HG02943 (cell line): Measurements from ENCODE around the gene SGTA.

Experiments
- ATAC-seq: cut with Tn5 transposase; IDR thresholded peaks from one replicate; pipeline ENCODE4 v1.9.1; 2021; ENCODE audit warnings: mild to moderate bottlenecking, low read depth, moderate library complexity; ENCODE audit not compliant: unreplicated experiment

Gene SGTA

DNA sequence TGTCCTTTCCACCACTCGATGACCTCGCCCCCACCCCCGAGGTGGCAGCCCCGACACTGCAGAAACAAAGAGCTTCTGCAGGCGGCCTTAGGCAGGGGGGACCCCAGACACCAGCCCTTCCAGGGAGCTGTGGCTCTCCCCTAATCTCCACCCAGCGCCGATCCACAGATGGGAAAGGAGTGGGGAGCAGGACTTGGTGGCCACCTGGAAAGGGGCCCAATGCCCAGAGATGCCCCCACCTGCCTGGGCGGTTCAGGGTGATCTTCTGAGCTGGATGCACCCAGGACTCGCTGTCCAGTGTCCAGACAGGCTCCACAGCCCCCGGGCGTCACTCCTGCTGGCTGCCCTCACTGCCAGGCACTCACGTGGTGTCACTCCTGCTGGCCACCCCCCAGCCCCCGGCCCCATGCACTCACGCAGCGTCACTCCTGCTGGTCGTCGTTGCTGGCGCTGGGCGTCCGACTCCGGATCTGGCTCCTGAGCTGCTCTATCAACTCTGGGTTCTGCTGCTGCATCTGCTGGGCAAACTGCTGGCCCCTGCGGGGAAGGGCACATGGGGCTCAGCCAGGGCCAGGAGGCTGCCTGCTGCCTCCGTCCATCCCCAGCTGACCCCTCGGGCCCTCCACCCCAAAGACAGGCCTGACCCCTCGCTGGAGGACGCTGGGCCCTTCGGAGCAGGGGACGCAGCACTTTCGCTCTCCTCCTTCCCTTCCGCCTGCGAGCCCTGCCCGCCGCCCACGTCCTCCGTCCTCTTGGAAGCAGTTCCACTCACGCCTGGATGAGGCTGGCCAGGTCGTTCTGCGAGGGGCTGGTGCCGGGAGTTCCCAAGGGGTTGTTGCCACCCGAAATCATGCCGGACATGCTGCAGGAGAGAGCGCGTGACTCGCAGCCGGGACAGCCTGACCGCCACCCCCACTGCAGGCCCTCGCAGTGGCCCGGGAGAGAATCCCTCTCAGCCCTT lies 25.9 kb downstream of the SGTA start:
- no peak for ATAC-seq

DNA sequence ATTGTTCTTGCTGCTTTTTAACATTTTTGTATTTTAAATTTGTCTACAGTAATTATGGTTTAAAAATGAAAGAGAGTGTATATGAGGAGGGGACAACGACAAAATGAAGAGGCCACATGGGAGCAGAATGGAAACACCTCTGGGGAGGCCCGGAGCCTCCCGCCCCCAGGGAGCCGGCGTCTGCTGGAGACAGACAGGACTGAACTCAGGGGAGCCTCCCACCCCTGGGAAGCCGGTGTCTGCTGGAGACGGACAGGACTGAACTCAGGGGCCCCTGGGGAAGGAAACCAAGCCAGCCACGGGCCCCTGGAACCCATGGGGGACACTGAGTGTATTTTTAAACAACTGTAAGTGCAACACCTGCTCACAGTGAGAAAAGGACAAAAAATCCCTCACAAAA lies 26.6 kb downstream of the SGTA start:
- ATAC-seq = no peak

DNA sequence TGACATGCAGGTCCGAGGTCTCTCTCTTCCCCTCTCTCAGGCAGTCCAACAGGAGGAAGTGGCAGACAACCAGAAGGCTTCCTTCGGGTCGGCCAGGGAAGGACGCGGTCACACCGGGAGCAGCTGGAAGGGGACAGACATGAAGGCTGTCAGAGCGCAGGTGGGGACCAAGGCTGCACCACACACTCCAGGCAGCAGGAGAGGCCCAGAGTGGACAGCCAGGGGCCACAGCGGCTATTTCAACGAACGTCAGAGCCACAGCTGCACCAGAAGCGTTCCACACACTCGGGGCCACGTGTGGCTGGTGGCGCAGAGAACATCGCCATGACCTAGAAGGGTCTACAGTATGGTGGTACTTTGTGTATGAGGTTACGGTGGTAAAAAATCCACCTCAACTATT lies 27.3 kb downstream of the SGTA start:
- ATAC-seq = no peak

DNA sequence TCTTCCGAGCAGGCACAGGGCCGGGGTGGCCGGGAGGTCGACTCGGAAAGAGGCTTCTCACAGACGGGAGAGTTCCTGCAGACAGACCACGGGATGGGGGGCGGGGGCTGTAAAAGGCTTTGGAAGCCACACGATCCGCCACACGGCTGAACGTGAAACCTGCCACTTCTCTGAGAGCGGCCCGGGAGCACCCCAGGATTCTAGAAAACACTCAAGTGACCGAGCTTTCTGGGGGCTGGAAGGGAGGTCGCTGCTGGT lies 27.7 kb downstream of the SGTA start:
- ATAC-seq = no peak

DNA sequence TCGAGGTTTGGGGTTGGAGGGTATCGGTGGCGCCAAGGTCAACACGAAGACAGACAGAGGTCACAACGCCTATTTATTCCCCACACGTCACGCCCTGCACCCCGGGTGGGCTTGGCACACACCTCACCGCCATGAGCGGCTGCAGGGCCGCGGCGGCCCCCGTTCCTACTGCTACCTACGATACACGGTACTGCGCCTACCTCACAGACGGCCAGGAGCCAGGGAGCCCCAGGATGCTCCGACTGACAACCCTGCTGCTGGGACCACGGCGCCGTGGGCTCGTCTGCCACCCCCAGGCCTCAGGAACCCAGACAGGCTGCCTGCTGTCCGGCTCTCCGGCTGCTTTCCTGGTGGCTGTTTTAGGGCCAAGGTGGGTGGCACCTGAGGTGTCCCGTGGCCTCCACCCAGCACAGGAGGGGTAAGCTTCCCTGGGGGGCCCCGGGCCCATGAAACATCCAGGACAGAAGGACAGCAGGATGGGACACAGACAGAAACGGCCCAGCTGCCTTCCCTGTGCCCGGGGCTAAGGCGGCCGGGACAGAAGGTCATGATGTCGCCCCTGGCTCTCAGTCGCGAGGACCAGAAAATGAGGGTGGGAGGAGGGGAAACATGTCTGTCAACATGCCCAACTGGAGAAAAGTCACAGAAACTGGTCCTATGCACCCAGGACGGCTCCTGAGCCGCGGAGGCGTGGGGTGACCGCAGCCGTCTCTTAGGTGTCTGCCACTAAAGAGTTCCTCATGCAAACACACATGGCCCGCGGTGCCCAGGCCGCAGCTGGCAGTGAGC lies 28.2 kb downstream of the SGTA start:
- no peak for ATAC-seq

DNA sequence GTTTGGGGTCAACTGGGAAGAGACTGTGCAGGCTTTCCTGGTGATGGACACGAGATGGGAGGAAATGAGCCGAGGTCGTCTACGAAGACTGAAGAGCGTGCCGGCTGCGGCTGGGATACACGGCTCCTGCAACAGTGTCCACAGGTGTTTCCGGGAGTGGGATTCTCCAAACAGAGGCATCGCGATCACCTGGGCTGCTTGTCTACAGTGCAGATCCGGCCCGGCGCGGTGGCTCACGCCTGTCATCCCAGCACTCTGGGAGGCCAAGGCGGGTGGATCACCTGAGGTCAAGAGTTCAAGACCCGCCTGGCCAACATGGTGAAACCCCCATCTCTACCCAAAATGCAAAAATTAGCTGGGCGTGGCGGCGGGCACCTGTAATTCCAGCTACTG lies 31.6 kb downstream of the SGTA start:
- no peak for ATAC-seq

DNA sequence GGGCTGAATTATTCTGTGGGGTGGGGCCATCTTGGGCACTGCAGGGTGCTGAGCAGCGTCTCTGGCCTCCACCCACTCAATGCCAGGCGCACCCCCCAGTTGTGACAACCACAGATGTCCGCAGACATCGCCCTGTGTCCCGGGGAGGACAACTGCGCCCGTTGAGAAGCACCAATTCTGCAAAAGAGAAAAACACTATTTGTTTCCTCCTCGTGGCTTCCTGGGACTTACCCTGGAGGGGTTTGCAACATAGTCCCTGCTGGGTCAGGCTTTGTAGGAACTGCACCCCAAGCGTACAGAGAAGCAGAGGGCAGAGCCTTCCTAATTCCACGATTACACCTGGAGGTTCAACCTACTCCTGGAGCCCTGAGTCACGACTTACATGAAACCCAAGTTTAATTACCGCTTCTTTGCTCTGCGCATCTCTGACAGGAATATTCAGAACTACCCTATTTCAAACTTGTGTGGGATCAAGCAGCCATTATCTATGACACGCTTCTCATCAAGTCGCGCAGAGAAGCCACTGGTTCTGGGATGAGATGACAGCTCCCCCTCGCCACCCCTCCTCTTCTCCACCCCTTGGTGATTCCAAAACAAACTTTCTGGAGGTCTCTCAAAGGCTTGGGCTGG lies 32.1 kb downstream of the SGTA start:
- no peak for ATAC-seq

DNA sequence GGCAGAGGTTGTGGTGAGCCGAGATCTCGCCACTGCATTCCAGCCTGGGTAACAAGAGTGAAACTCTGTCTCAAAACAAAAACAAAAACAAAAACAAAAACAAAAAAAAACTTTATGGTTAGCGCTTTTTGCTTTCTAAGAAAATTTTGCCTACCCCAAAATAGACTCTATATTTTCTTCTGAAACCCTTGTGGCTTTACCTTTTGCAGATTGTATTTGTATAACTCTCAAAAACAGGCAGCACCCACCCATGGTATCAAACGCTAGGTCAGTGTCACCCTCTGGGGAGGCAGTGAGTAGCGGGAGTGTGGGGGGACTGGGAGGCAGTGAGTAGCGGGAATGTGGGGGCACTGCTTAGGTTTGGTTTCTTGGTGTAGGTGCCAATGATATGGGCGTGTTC lies 35.7 kb downstream of the SGTA start:
- ATAC-seq = no peak

DNA sequence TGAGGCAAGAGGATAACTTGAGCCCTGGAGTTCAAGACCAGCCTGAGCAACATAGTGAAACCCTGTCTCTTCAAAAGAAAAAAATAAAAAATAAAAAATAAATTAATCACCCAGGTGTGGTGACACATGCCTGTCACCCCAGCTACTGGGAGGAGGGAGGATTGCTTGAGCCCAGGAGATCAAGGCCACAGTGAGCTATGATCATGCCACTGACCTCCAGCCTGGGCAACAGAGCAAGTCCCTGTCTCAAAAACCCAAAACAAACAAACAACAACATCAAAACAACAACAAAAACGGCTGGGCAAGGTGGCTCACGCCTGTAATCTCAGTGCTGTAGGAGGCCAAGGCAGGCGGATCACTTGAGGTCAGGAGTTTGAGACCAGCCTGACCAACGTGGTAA lies 39.0 kb downstream of the SGTA start:
- no peak for ATAC-seq

DNA sequence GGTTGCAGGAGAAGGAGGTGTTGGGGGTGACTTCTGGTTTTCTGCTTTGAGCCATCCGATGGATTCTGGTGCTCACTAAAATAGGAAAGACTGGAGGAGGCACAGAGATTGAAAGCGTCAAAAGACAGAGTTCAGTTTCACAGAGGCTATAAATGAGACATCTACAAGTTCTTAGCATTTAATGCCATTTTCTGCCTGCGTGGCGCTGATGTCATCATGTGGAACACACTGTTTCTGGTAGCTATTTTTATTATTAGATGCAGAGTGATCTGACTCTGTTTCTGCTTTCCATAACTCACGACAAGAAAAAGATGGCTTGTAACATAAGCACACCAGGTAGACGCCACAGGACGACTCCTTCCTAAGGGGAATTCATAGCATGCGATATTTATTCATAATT lies 40.0 kb downstream of the SGTA start:
- ATAC-seq = no peak

DNA sequence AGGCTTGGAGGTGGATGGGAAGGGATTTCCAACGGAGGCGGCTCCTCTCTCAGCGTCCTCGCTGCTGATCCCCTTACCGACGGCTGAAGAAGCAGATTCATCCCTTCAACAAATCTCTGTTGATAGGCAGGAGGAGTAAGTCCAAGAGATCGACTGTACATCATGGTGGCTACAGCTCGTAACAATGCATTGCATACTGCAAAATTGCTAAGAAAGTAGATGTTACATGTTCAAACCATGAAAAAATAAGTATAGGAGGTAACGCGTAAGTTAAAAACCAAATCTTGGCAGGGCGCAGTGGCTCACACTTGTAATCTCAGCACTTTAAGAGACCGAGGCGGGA lies 42.8 kb downstream of the SGTA start:
- no peak for ATAC-seq

DNA sequence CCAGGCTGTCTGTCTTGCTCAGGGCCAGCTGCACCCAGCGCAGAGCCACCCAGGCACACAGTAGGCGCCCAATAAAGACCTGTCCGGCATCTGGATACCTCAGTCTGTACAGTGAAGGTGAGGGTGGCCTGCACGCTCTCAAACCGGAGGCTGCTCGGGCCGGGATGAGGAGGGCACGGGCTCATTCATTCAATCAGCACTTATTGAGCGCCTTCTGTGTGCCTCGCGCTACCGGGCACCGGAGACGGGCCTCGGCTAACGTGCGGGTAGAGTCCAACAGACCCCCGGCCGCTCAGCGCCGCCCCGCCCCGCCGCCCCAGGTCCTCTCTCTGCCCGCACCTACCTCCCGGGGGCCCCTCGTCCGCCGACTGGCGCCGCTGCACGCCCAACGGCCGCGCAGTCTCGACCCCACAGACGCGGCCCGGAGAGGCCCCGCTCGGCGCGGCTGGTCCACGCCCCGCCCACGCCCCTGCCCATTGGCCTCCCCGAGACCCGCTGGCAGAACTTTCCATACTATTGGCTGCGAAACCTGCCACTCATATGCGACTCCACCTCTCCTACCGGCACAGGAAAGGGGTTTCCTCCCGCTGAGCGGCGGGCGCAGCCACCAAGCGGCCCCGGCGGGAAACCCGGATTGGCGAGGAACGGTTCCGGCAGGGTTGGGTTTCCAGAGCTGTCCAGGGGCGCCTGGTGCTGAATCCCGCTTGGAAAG lies 43.3 kb downstream of the SGTA start, which contains the start of gene SLC39A3:
TSS of gene SLC39A3 (minus strand) at position 416 of the 712 bp plus-strand sequence. CDS start 2,760 bp downstream, outside the sequence.
- peak; percentile 92 for ATAC-seq

DNA sequence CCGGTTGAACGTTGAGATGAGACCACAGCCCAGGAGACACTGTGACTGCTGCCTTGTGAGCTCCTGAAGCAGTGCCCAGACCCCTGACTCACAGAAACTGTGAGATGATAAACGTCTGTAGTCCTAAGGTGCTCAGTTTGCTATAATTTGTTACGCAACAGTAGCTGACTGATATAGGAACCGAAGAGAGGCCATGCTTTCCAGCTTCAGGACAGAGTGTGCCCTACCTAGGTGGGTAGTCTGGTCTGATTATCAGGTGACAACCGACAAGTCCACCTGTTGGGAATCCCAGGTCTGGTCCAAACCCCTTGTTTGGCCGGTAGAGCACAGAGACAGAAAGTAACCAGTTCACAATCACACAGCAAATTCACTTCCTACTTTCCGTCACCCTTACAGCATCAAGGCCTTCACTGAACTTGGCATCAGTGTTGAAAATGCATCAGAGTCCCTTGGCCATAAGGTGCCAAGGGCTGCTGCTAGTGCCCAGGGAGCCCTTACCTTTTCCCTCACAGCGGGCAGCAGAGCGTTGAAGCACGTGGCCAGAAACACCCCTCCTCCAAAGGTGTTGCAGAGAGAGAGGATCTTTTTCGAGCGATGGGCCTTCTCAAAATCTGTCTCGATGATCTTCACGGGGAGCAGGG lies 46.4 kb downstream of the SGTA start:
- ATAC-seq = no peak

DNA sequence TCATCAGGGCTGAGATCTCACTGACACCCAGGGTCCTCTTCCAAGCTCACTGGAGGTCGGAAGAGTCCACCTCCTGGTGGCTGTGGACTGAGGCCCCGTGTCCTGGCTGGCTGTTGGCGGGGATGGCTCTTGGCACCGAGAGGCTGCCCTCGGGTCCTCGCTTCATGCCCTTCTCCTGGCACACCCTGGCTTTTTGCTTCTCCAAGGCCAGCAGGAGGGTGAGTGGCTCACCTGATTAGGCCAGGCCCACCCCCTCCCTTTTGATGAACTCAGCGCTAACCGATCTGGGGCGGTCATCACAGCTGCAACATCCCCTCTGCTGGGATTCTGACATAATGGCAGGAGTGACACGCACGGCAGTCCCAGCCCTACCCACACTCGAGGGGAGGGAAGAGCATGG lies 47.7 kb downstream of the SGTA start:
- ATAC-seq = no peak

DNA sequence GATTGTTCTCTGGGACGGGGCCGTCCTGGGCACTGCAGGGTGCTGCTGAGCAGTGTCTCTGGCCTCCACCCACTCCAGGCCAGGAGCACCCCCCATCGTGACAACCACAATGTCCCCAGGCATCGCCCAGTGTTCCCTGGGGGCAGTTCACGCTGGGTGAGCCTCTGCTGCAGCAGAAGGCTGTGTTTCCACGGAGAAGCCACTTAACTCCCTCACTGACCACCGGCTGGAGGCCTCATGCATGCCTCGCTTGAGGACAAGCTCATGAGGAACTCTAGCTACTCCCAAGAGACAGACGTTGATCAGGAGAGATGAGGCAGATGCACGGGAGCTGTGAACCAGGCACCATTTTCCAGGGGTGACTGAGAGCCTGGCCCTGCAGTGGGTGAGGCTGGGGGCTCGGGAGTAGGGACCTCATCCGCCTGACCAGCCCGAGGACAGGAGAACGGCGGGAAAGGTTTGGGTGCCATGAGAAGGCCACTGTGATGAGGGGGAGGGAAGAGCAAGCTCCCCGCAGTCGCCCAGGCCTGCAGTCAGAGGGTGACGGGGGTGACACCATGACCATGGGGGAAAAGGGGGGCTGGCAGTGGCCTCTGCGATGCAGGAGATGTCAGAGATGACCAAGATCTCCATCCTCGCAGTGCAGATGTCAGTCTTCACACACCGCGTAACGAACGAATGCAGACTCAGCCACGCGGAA lies 48.3 kb downstream of the SGTA start:
- ATAC-seq = no peak

DNA sequence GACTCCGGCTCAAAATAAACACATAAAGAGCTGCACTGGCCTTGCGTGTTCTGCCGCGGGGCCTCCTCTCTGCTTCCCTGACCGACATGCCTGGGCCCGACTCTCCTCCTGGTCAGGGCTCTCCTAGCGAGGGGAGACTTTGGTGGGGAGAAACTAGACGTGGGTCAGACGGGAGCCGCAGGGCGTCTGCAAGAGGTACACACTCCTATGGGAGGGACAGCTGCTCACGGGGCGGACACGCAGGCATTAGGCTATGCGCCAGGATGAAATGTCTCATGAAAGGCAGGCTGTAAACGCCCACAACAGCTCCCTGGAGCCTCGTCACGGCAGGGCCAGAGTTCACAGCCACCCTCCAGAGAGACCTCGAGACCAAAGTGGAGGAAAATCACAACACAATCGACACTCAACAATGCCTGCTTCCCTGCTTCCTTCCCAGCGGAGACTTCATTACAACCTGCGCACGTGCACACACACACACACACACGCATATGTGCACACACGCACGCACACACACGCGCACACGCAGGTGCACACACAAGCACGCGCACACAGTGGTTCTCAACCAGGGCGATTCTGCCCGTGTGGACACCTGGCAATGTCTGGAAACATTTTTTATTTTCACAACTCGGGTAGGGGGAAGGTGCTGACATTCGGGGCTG lies 49.0 kb downstream of the SGTA start:
- ATAC-seq = no peak

DNA sequence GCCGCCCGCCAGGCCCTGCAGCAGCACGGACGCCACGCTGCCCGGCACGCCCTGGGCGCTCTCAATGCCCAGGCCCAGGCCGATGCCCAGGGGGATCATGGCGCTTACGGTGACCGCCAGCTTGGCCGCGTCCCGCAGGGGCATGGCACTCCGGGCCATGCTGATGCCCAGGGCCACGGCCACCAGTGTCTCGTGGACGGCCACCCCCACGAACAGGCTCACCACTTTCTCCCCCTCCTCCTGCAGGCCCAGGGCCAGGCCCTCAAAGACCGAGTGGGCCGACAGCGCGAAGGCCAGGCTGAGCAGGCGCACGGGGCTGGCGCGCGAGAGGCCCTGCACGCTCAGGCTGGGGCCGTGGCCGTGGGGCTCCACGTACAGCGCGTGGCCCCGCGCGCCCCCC lies 50.2 kb downstream of the SGTA start:
- no peak for ATAC-seq

DNA sequence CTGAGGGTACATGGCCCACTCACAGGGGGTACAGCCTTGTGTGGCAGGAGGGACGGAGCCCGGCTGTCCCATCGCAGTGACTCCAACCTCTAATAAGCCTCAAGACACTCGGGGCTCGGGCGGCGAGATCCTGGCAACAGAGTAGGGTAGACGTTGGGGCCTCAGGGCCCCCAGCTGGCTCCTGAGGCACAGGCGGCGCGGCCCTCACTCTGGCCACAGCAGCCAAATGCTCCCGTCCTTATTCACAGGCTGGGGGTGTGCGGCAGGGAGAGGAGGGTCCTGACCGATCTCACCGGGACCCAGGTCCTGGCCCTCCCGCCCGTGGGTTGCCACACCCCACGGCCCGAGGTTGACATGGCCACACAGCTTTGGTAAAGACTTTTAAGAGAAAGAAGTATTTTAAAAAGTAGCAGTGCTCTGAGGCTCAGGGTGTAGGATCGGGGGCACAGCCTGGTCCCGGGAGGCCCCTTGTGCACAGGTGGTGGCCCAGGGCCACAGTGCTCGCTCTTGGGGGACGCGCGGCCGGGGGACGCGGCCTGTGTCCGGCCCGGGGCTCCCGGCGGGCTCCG lies 50.8 kb downstream of the SGTA start:
- ATAC-seq = no peak
